Prostate gland (tissue), 2 donors: ENCODE data around the gene WDR91. TPM values are rescaled to one million over a fixed set of nuclear protein-coding genes. Genes with fewer than 3 reads are reported as not detected.

ENCODE experiments used
- DNase-seq: peaks from one replicate; pipeline ENCODE4 v3.0.0-alpha.2; 2019; ENCODE audit warnings: low spot score
- H3K27ac ChIP-seq, 2 donors: fragments of 200-600 bp; sonication (generic); 2 replicates each; pipeline ENCODE4 v1.5.1; 2017 to 2019
- H3K27me3 ChIP-seq: fragments of 200-600 bp; sonication (generic); replicated peaks from 2 replicates; pipeline ENCODE4 v1.5.1; 2019; ENCODE audit not compliant: insufficient read depth
- H3K36me3 ChIP-seq, 2 donors: fragments of 200-600 bp; sonication (generic); 1 replicate in 1 of 2; 2 replicates in 1 of 2; pipeline versions ENCODE4 v1.5.1 to v1.8.1; 2017 to 2019
- H3K4me1 ChIP-seq: fragments of 200-600 bp; sonication (generic); replicated peaks from 2 replicates; pipeline ENCODE4 v1.5.1; 2019
- H3K4me3 ChIP-seq, 2 donors: fragments of 200-600 bp; sonication (generic); 2 replicates each; pipeline ENCODE4 v1.5.1; 2017 to 2019
- H3K9me3 ChIP-seq: fragments of 200-600 bp; sonication (generic); 2 replicates; pipeline ENCODE4 v1.5.1; 2017
- POLR2A ChIP-seq: fragments of 450-650 bp; IDR thresholded peaks from one replicate; pipeline ENCODE4 v1.6.1; 2016; ENCODE audit warnings: antibody characterized with exemption, mild to moderate bottlenecking
- POLR2AphosphoS5 ChIP-seq: sonication (generic); formaldehyde crosslinking; IDR thresholded peaks from one replicate; pipeline ENCODE4 v1.6.1; 2017; ENCODE audit warnings: antibody characterized with exemption
- WGBS: methylation state at CpG from one replicate; pipeline ENCODE4 v1.1.5; 2018; 5-methylcytosine and 5-hydroxymethylcytosine counted together
- intact Hi-C: fragments of 100-400 bp; cut with DNase I; formaldehyde crosslinking; loops from one replicate; pipeline ENCODE4 v1.14.2; 2022
- total RNA-seq, 2 donors: library from RNA; depleted of rRNA; stranded (reverse); fragments of >200 nt; gene quantifications; one replicate each; pipeline ENCODE4 v1.1.0, GENCODE V29; 2016
- TF ChIP-seq, protein P1 (sequence below), 4 experiments: fragments of 200-600 bp in 2 of 4; fragments of 450-650 bp in 2 of 4; sonication (generic) in 2 of 4; IDR thresholded peaks; 1 replicate in 3 of 4; 2 replicates in 1 of 4; pipeline ENCODE4 v1.5.1; 2016 to 2019; ENCODE audit warnings: antibody characterized with exemption in 4 of 4, mild to moderate bottlenecking in 2 of 4, moderate library complexity in 2 of 4

WDR91 gene
- total RNA-seq, 2 donors from 2014 or later, result 13.6 to 49.1 TPM

DNA sequence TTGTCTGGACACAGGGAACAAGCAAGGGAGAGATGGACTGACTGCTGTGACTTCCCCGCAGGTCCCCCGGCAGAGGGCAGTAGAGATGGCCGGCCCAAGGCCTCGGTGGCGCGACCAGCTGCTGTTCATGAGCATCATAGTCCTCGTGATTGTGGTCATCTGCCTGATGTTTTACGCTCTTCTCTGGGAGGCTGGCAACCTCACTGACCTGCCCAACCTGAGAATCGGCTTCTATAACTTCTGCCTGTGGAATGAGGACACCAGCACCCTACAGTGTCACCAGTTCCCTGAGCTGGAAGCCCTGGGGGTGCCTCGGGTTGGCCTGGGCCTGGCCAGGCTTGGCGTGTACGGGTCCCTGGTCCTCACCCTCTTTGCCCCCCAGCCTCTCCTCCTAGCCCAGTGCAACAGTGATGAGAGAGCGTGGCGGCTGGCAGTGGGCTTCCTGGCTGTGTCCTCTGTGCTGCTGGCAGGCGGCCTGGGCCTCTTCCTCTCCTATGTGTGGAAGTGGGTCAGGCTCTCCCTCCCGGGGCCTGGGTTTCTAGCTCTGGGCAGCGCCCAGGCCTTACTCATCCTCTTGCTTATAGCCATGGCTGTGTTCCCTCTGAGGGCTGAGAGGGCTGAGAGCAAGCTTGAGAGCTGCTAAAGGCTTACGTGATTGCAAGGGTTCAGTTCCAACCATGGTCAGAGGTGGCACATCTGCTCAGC lies 46.8 kb downstream of the WDR91 start:
- intact Hi-C loops, result loop anchor here (5.0 kb wide), 1 partner anchor 177 kb away; the partner anchor contains the start of gene AGBL3
- no peak for DNase-seq
- Histone ChIP-seq H3K4me1 (peaks cover 3% of the 10 kb centered on the region), H3K36me3 (peaks cover 0 to 4% of the 10 kb centered on the region in 2 donors), H3K9me3 (no peaks in the 10 kb centered on the region), H3K4me3 (no peak overlapping the region), H3K27ac (no peak overlapping the region), H3K27me3 (no peaks in the 10 kb centered on the region)
- 77% methylated on average over 15 of the region's 18 CpGs for WGBS
- TF ChIP-seq, protein P1, sequence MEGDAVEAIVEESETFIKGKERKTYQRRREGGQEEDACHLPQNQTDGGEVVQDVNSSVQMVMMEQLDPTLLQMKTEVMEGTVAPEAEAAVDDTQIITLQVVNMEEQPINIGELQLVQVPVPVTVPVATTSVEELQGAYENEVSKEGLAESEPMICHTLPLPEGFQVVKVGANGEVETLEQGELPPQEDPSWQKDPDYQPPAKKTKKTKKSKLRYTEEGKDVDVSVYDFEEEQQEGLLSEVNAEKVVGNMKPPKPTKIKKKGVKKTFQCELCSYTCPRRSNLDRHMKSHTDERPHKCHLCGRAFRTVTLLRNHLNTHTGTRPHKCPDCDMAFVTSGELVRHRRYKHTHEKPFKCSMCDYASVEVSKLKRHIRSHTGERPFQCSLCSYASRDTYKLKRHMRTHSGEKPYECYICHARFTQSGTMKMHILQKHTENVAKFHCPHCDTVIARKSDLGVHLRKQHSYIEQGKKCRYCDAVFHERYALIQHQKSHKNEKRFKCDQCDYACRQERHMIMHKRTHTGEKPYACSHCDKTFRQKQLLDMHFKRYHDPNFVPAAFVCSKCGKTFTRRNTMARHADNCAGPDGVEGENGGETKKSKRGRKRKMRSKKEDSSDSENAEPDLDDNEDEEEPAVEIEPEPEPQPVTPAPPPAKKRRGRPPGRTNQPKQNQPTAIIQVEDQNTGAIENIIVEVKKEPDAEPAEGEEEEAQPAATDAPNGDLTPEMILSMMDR (IDR thresholded peaks at IDR 0.05), result no peak
- TF ChIP-seq POLR2A (no peak), POLR2AphosphoS5 (no peak)

DNA sequence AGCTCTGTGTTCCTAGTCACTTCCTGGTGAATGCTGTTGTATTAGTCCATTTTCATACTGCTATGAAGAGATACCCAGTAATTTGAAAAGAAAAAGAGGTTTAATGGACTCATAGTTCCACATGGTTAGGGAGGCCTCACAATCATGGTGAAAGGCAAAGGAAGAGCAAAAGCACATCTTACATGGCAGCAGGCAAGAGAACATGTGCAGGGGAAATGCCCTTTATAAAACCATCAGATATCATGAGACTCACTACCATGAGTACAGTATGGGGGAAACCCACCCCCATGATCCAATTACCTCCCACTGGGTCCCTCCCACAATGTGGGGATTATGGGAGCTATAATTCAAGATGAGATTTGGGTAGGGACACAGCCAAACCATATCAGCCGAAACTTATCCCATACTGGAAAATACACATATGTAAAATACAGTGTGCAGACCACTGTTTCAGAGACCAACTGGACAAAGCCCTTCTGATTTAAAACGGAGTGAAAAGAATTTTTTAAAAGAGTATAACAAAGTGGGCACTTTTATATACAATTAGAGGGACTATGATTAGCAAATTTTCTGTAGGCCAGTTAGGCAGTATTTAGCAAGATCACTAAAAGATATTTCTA lies 48.8 kb downstream of the WDR91 start:
- H3K27me3 ChIP-seq, result no peaks in the 10 kb centered on the region
- no peaks in the 10 kb centered on the region for H3K4me1 ChIP-seq
- no peak for TF ChIP-seq POLR2A
- no peak for TF ChIP-seq POLR2AphosphoS5
- TF ChIP-seq, protein P1 (IDR thresholded peaks at IDR 0.05), result no peak
- WGBS, result 94% methylated on average over 2 of the region's 2 CpGs
- H3K9me3 ChIP-seq, result no peaks in the 10 kb centered on the region
- H3K27ac ChIP-seq, result no peak overlapping the region
- DNase-seq, result no peak
- intact Hi-C loops, result no loop called here
- no peak overlapping the region for H3K4me3 ChIP-seq
- H3K36me3 ChIP-seq, result peaks cover 0 to 4% of the 10 kb centered on the region in 2 donors

DNA sequence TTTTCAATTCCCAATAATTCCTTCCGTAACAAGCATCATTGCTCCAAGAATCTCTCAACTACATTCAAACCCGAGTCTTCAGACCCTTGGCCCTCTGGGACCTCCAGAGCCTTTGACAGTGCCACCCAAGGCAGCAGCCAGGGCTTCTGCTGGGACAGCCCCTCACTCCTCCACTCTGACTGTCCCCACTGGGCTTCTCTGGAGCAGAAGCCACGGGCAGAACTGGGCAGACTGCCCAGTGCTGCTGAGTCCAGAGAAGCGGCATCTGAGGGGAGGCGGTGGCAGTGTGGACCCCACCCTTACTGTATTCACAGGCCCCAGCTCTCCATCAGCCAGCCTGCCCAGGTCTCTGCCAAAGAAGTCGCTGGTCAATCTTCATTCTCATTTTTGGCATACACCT lies 49.7 kb downstream of the WDR91 start:
- Histone ChIP-seq H3K36me3 (peaks cover 0 to 3% of the 10 kb centered on the region in 2 donors), H3K27ac (no peak overlapping the region), H3K4me1 (no peaks in the 10 kb centered on the region), H3K4me3 (no peak overlapping the region), H3K9me3 (no peaks in the 10 kb centered on the region), H3K27me3 (no peaks in the 10 kb centered on the region)
- WGBS, result 87% methylated on average over 6 of the region's 6 CpGs
- no peak for DNase-seq
- intact Hi-C loops, result no loop called here
- TF ChIP-seq POLR2AphosphoS5 (no peak), POLR2A (no peak)
- TF ChIP-seq, protein P1 (IDR thresholded peaks at IDR 0.05), result no peak

DNA sequence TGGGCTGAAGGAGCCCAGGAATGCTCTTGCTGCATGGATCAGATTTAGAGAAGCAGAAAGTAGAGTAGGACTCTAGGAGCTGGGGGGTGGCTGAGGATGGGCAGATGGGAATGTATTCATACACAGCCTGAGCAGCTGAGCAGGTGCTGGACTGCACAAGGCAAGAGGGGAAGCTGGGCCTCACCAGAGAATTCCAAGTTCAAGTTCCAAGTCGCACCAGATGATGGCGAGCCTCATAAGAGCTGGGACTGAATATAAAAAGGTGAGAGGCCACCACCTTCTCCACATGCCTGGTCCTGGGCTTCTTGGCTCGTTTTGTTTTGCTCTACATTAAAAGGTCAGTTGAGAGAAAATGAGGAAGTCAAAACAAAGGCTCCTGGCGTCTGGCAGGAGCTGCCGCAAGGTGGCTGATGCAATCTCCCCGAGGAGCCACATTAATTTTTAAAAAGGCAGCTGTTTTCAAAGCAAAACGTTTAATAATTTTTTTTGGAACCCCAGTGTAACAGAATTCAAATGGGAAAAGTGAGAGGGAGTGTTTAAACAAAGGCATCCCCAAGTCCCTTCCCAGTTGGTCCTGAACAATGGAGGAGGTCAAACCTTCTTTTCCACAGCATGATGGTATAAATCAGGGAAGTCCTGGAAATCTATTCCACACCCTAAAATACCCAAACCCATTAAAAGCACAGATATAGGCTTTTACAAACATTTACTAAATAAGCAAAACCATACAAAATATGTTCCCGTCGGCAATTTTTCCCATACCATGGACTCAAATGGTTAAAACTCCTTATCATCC lies 50.3 kb downstream of the WDR91 start:
- no peak for TF ChIP-seq POLR2A
- no peak for TF ChIP-seq POLR2AphosphoS5
- TF ChIP-seq, protein P1 (IDR thresholded peaks at IDR 0.05), result no peak
- no peaks in the 10 kb centered on the region for H3K27me3 ChIP-seq
- intact Hi-C loops, result no loop called here
- no peaks in the 10 kb centered on the region for H3K36me3 ChIP-seq
- DNase-seq, result no peak
- no peaks in the 10 kb centered on the region for H3K9me3 ChIP-seq
- 56% methylated on average over 9 of the region's 9 CpGs for WGBS
- H3K4me3 ChIP-seq, result no peak overlapping the region
- H3K27ac ChIP-seq, result peak overlapping the region in 1 of 2 donors; percentile 10
- H3K4me1 ChIP-seq, result no peaks in the 10 kb centered on the region
